Measurements from ENCODE around the gene NAV2. TPM values are rescaled to one million over a fixed set of nuclear protein-coding genes. Genes with fewer than 3 reads are reported as not detected.

Gene NAV2
- total and polyA plus RNA-seq, 2 donors from 2014 or later: 5.9 to 37.7 TPM

- no peak for FAIRE-seq
- intact Hi-C loops (cut with DNase I): no loop called here
Measured at GRCh38 chr11:19812096-19812495, 99.5 kb downstream of the NAV2 start.

GRCh38 chr11:19812710-19813109, 100.1 kb downstream of the NAV2 start:
- H3K27ac ChIP-seq (ENCODE audit: low read depth in 2 of 2, low read length in 2 of 2): no peak overlapping the region
- H3K4me1 ChIP-seq (ENCODE audit: control insufficient read depth in 2 of 3, insufficient read depth in 2 of 3, low read depth in 1 of 3, low read length in 3 of 3): no peaks in the 10 kb centered on the region
- no peak for DNase-seq
- no peak overlapping the region for H3K4me3 ChIP-seq (ENCODE audit: low read length in 3 of 3)
- FAIRE-seq: no peak
- H3K27me3 ChIP-seq (ENCODE audit: control insufficient read depth, insufficient read depth, low read length): no peaks in the 10 kb centered on the region
- no peaks in the 10 kb centered on the region for H3K36me3 ChIP-seq (ENCODE audit: control insufficient read depth in 2 of 3, insufficient read depth in 3 of 3, low read length in 3 of 3)
- no peak overlapping the region for H3K9ac ChIP-seq (ENCODE audit: low read length in 3 of 3)
- TF ChIP-seq CTCF (IDR thresholded peaks at IDR 0.05; ENCODE audit: borderline replicate concordance, extremely low read depth, insufficient read depth): no peak
- H3K9me3 ChIP-seq (ENCODE audit: control insufficient read depth in 2 of 3, insufficient read depth in 1 of 3, low read length in 3 of 3): no peaks in the 10 kb centered on the region
- intact Hi-C loops (cut with DNase I): no loop called here

More at GRCh38 chr11:19812096-19812495, 99.5 kb downstream of the NAV2 start:
- Histone ChIP-seq H3K4me1 (ENCODE audit: control insufficient read depth in 2 of 3, insufficient read depth in 2 of 3, low read depth in 1 of 3, low read length in 3 of 3) (no peaks in the 10 kb centered on the region), H3K9me3 (ENCODE audit: control insufficient read depth in 2 of 3, insufficient read depth in 1 of 3, low read length in 3 of 3) (no peaks in the 10 kb centered on the region), H3K9ac (ENCODE audit: low read length in 3 of 3) (no peak overlapping the region), H3K4me3 (ENCODE audit: low read length in 3 of 3) (no peak overlapping the region), H3K27ac (ENCODE audit: low read depth in 2 of 2, low read length in 2 of 2) (no peak overlapping the region), H3K27me3 (ENCODE audit: control insufficient read depth, insufficient read depth, low read length) (no peaks in the 10 kb centered on the region), H3K36me3 (ENCODE audit: control insufficient read depth in 2 of 3, insufficient read depth in 3 of 3, low read length in 3 of 3) (no peaks in the 10 kb centered on the region)
- no peak for TF ChIP-seq CTCF (IDR thresholded peaks at IDR 0.05; ENCODE audit: borderline replicate concordance, extremely low read depth, insufficient read depth)
- no peak for DNase-seq

GRCh38 chr11:19813158-19813879, 100.7 kb downstream of the NAV2 start:
- no peaks in the 10 kb centered on the region for H3K36me3 ChIP-seq (ENCODE audit: control insufficient read depth in 2 of 3, insufficient read depth in 3 of 3, low read length in 3 of 3)
- H3K27me3 ChIP-seq (ENCODE audit: control insufficient read depth, insufficient read depth, low read length): no peaks in the 10 kb centered on the region
- H3K4me3 ChIP-seq (ENCODE audit: low read length in 3 of 3): no peak overlapping the region
- H3K4me1 ChIP-seq (ENCODE audit: control insufficient read depth in 2 of 3, insufficient read depth in 2 of 3, low read depth in 1 of 3, low read length in 3 of 3): no peaks in the 10 kb centered on the region
- H3K9ac ChIP-seq (ENCODE audit: low read length in 3 of 3): no peak overlapping the region
- no peak for FAIRE-seq
- no peak overlapping the region for H3K27ac ChIP-seq (ENCODE audit: low read depth in 2 of 2, low read length in 2 of 2)
- TF ChIP-seq CTCF (IDR thresholded peaks at IDR 0.05; ENCODE audit: borderline replicate concordance, extremely low read depth, insufficient read depth): no peak
- DNase-seq: no peak
- intact Hi-C loops (cut with DNase I): no loop called here
- no peaks in the 10 kb centered on the region for H3K9me3 ChIP-seq (ENCODE audit: control insufficient read depth in 2 of 3, insufficient read depth in 1 of 3, low read length in 3 of 3)

Data from kidney (tissue), 14 donors.